GM21717 (cell line): Measurements from ENCODE around the gene SLC25A52.
A peak's percentile ranks its signal among the peaks of the same experiment; 100 is the strongest.
"Not testable (repeated sequence)": the region's sequence is repeated elsewhere in the genome, so short reads cannot be mapped to it uniquely, and the experiment has no call there.

ENCODE experiments used
- ATAC-seq: cut with Tn5 transposase; IDR thresholded peaks from one replicate; pipeline ENCODE4 v1.9.1; 2021; ENCODE audit warnings: mild to moderate bottlenecking, moderate library complexity; ENCODE audit not compliant: unreplicated experiment

The SLC25A52 gene

GRCh38 chr18:31741097-31741735, 19.5 kb downstream of the SLC25A52 start:
- ATAC-seq = no peak

DNA sequence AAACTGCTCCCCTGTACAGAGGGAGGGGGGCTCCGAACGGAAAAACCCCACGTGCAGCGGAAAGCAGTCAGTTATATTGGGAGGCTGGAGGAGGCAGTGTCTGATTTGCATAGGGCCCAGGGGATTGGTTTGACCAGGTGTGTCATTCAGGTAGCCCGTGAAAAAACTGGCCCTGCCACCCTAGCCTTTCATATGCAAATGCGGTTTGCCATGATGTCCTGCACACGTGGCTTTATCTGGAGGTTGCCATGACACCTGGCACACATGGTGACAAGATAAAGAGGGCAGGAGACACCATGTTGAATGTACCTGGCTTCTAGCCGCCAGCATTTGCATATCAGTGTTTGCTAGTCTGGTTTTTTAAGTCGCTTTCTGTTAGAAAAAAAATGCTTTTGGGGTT, 20.5 kb downstream of the SLC25A52 start:
- no peak for ATAC-seq

- no peak for ATAC-seq
Measured at GRCh38 chr18:31739651-31740050, 21.0 kb downstream of the SLC25A52 start.

GRCh38 chr18:31738460-31739407, 21.9 kb downstream of the SLC25A52 start:
- no peak for ATAC-seq

- ATAC-seq = no peak
Measured at GRCh38 chr18:31736630-31737029, 24.1 kb downstream of the SLC25A52 start.

DNA sequence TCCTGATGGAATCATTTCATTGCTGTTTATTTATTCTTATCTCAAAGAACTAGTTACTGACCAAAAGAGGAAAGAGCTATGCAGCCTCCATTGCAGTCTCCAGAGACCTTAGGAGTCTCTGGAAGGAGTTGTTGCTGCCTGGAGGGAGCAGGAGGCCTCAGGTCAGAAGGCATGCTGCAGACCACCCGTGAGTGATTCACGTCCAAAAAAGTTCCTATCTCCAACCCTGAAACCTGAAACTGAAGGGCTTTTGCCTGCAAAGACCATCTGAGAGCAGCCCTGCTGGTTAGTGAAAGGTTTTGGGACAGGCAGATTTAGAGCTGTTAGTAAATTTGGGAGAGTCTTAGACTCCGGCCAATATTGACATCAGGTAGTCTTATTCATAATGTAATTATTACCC, 29.1 kb downstream of the SLC25A52 start:
- ATAC-seq = no peak

DNA sequence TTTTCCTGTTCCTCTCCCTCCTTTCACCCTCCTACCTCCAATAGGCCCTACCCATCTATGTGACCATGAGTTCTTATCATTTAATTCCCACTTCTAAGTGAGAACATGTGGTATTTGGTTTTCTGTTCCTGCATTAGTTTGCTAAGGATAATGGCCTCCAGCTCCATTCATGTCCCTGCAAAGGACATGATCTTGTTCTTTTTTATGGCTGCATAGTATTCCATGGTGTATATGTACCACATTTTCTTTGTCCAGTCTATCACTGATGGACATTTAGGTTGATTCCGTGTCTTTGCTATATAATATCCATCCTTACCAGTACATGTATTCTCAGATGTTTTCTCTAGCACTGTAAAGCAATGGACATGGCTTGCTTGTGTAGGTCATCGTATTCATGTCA, 31.5 kb downstream of the SLC25A52 start:
- not testable (repeated sequence) for ATAC-seq

DNA sequence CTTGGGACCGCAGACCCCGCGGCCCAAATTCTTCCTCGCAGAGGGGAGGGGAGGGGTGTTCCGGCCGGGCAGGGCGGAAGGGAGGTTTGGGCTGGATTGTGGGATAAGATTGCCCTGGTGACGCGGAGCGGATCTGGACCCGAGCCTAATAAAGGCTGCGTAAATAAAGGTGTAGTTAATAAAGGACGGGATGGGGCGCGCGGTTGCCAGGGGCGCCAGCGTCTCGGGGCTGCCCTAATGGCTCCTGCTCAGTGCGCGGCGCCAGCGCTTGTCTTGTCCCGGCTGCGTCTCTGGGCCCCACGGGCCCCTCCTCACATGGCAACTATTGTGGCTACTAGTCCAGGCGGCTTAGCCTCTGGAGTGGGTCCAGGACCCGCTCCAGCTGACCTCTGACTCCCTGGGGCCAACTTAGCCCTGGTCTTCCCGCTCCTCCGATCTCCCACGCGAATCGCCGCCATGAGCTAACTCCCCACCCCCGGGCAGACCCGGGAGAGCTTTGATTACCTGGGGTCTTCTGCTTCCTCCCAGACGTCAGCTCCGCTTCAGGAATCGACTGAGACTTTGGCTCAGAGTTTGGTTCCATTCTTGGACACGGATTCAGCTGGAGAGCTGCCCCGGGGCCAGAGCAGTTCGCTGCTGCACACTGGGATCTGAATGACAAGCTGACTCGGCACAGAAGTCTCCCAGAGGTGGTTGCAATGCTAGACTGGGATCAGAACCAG, 36.5 kb downstream of the SLC25A52 start:
- ATAC-seq = no peak

DNA sequence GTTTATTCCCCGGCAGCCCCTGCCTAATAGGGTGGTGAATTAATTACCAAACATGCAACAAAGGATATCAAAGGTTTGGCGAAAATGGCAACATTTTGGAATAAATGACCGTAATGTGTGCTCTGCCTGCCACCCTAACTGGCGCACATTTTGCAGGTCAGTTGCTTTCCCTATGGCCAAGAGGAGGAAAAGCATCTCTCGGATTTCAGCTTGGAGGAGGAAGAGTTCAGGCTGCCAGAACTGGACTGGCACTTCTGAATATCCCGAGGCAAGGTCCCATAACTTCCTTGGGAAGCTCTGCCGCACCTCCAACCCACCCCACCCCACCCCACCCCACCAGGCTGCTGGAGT, 37.1 kb downstream of the SLC25A52 start:
- ATAC-seq = no peak

DNA sequence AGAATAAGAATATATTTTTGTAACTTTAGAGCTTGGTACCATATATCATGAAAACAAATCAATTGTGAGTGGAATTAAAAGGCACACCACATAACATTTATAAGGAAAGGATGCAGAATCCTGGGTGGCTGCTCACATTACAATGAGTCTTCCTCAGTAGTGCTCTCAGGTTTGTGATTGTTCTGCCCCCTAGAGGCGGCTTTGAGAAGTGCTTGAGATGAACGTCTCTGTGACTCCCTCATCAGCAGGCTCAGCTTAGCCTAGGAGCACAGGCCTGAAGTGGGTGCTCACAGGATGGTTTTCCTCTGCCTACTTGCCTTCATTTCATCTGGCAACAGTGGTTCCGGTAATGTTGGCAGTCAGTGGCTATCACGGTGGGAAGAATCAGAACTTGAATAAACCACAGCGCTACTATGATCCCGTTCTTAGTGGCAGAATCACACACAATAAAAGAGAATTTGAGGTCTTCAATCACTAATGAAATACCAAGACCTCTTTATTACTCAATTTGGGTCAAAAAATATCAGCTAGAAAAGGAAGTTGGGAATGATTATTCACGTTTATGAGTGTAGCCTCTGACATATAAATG, 38.2 kb downstream of the SLC25A52 start:
- ATAC-seq = peak; percentile 83

GRCh38 chr18:31721601-31722000, 39.1 kb downstream of the SLC25A52 start:
- no peak for ATAC-seq

DNA sequence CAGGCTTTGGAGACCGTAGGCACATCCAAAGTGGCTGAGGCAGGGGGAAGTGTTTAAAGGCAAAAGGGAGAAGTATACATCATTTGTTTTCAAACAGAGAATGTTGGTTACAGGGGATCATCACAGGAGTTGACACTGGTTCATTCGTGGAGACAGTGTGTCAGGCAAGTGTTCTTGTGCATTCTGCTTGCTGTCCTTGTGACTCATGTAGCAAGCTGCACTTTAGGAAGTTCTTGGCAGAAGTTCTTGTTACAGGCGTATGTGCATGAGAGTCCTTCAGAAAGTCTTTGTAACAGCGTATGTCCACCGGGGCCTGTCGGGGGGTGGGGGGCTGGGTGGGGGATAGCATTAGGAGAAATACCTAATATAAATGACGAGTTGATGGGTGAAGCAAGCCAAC, 39.8 kb downstream of the SLC25A52 start:
- no peak for ATAC-seq

- no peak for ATAC-seq
Measured at GRCh38 chr18:31719363-31720006, 41.2 kb downstream of the SLC25A52 start.

DNA sequence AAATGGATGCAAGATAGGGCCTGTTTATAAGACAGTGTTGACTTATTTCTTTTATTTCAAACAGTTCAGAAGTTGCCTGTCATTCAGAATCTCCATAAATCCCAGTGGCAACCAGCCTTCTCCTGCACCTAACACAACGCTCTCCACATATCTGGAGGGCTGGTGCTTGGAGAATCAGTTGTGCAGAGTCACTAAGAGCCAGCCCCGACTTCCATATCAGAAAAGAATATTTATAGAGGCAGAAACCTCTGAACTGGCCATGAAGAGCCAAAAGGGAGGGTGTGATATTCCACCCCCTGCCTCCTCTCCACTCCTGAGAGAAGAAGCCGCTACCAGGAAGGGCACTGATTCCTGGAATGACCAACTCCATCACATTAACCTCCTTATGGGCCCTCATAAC, 42.3 kb downstream of the SLC25A52 start:
- no peak for ATAC-seq

DNA sequence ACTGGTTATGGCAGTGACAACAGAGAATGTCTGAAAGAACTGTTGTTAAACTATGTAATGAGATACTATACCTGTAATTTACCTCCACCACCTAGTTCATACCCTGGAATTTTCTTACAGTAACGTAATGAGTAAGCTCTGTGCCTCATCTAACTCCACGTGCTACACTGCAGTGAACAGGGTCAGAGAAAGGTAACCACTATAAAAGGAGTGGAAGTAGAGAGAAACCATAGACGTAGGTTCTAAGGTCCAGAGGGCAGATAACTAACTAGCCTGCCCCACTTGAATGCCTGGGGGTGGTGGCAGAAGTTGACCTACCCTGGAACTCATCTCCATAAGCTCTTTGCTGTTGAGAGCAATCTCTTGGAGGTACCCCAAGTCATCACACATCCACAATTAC, 44.3 kb downstream of the SLC25A52 start:
- no peak for ATAC-seq

DNA sequence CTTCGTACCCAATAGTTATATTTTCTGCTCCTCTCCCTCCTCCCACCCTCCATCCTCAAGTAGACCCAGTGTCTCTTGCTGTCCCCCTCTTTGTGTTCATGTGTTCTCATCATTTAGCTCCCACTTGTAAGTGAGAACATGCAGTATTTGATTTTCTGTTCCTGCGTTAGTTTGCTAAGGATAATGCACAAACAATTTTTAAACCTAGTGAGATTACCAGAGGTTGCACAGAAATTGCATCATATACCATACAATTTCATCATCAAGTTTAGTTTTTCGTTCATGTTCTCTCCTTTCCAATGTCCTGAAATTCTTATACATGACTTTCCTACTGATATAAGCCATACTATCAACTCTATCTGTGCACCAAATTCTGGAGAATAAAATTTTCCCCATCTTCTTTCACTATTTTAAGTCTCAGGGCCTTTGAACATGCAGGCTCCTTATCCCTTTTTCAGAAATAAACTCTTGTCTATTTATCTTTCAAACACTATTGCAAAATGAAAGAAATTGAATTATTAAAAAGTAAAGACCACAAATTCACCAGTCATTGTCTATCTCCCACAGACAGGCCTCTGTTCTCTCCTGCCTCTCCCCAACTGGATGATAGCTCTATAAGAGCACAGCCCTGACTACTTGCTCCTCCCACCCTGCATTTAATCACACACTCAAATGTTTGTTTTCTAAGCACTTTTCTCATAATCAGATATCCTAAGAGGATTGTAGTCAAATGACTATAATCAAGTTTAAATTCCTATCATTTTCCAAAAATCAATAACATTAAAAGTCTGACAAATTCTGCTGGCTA, 49.1 kb downstream of the SLC25A52 start:
- no peak for ATAC-seq

GRCh38 chr18:31710826-31711225, 49.9 kb downstream of the SLC25A52 start:
- no peak for ATAC-seq
